GDM1 (cell line): Measurements from ENCODE around the gene HRK.

Experiments
- DNase-seq: peaks from one replicate; lab custom pipeline; 2025; lab: John Stamatoyannopoulos, UW

Gene HRK

GRCh38 chr12:116897476-116897875 is 16.2 kb upstream of the HRK start:
- no peak for DNase-seq

- DNase-seq: no peak
These were observed 15.2 kb upstream of the HRK start for GRCh38 chr12:116896411-116896924.

- no peak for DNase-seq
These were observed 13.7 kb upstream of the HRK start for GRCh38 chr12:116894913-116895312.

GRCh38 chr12:116892349-116893140 is 11.3 kb upstream of the HRK start:
- DNase-seq: no peak

- no peak for DNase-seq
These were observed 9.8 kb upstream of the HRK start for GRCh38 chr12:116891019-116891418.

GRCh38 chr12:116890330-116890729 is 9.1 kb upstream of the HRK start:
- DNase-seq: no peak

GRCh38 chr12:116887897-116888296 is 6.7 kb upstream of the HRK start:
- DNase-seq: no peak

GRCh38 chr12:116887244-116887643 is 6.0 kb upstream of the HRK start:
- no peak for DNase-seq

GRCh38 chr12:116885491-116885890 is 4.2 kb upstream of the HRK start:
- DNase-seq: no peak

- no peak for DNase-seq
These were observed 3.6 kb upstream of the HRK start for GRCh38 chr12:116884871-116885270.

- DNase-seq: no peak
These were observed 1.5 kb upstream of the HRK start for GRCh38 chr12:116882742-116883141.

- no peak for DNase-seq
These were observed 751 bp upstream of the HRK start for GRCh38 chr12:116881877-116882507.

GRCh38 chr12:116880817-116881324 is 370 bp downstream of the HRK start:
- DNase-seq: no peak

- no peak for DNase-seq
These were observed 926 bp downstream of the HRK start for GRCh38 chr12:116880213-116880816.

- DNase-seq: no peak
These were observed 1.6 kb downstream of the HRK start for GRCh38 chr12:116879509-116880212.

- DNase-seq: no peak
These were observed 2.4 kb downstream of the HRK start for GRCh38 chr12:116878567-116879508.

GRCh38 chr12:116876151-116876869 is 4.9 kb downstream of the HRK start:
- no peak for DNase-seq

GRCh38 chr12:116874324-116874995 is 6.8 kb downstream of the HRK start:
- no peak for DNase-seq

- no peak for DNase-seq
These were observed 10.9 kb downstream of the HRK start for GRCh38 chr12:116870306-116870705.

- no peak for DNase-seq
These were observed 13.7 kb downstream of the HRK start for GRCh38 chr12:116867523-116867922.
